NB4 (cell line): ENCODE results near the gene CMTM3.

ENCODE experiments used
- POLR2A ChIP-seq: IDR thresholded peaks from 2 replicates; pipeline ENCODE4 v1.6.1; 2011; ENCODE audit warnings: mild to moderate bottlenecking; ENCODE audit not compliant: insufficient read length; ENCODE audit errors: extremely low read depth
- TF ChIP-seq, protein P1 (sequence below): IDR thresholded peaks from one replicate; pipeline ENCODE4 v1.5.1; 2012; ENCODE audit warnings: low read depth, low read length

DNA sequence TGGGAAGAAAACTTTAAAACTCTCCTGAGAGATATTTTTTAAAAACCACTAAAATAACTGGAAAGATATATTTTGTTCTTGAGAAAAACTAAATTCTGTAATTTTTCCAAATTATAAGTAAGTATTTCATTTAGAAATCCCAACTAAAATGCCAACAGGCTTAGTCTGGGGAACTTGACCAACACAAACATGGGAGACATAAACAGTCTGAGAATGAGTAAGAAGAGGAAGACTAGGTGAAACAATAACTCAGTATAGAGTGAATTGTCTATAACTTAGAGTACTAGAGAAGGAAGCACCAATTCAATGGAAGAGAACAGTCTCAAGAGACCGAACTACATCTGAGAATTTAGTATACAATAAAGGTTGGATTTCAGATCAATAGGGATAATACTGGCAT, 35.4 kb upstream of the CMTM3 start:
- TF ChIP-seq POLR2A = no peak
- TF ChIP-seq, protein P1, sequence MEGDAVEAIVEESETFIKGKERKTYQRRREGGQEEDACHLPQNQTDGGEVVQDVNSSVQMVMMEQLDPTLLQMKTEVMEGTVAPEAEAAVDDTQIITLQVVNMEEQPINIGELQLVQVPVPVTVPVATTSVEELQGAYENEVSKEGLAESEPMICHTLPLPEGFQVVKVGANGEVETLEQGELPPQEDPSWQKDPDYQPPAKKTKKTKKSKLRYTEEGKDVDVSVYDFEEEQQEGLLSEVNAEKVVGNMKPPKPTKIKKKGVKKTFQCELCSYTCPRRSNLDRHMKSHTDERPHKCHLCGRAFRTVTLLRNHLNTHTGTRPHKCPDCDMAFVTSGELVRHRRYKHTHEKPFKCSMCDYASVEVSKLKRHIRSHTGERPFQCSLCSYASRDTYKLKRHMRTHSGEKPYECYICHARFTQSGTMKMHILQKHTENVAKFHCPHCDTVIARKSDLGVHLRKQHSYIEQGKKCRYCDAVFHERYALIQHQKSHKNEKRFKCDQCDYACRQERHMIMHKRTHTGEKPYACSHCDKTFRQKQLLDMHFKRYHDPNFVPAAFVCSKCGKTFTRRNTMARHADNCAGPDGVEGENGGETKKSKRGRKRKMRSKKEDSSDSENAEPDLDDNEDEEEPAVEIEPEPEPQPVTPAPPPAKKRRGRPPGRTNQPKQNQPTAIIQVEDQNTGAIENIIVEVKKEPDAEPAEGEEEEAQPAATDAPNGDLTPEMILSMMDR = no peak
